Endothelial cell of hepatic sinusoid (primary cell): Measurements from ENCODE around the gene LRMDA.

ENCODE experiments used
- in situ Hi-C: cut with HindIII; loops from 2 replicates; pipeline ENCODE4 v1.10.0; 2017; ENCODE audit warnings: low sequenced_read_pairs

Gene LRMDA

GRCh38 chr10:75959209-75959608 lies 527.8 kb downstream of the LRMDA start:
- in situ Hi-C loops, result no loop called here

GRCh38 chr10:75959912-75960311 lies 528.5 kb downstream of the LRMDA start:
- in situ Hi-C loops, result no loop called here

GRCh38 chr10:75962395-75963061 lies 531.1 kb downstream of the LRMDA start:
- in situ Hi-C loops, result no loop called here

GRCh38 chr10:75967491-75967890 lies 536.1 kb downstream of the LRMDA start:
- in situ Hi-C loops, result no loop called here

GRCh38 chr10:75969031-75969430 lies 537.6 kb downstream of the LRMDA start:
- in situ Hi-C loops, result no loop called here

- in situ Hi-C loops, result no loop called here
Observed at GRCh38 chr10:75971402-75972211, 540.2 kb downstream of the LRMDA start.

- in situ Hi-C loops, result no loop called here
Observed at GRCh38 chr10:75972491-75973276, 541.3 kb downstream of the LRMDA start.

- in situ Hi-C loops, result no loop called here
Observed at GRCh38 chr10:75974080-75974479, 542.7 kb downstream of the LRMDA start.

- in situ Hi-C loops, result no loop called here
Observed at GRCh38 chr10:75976681-75977080, 545.3 kb downstream of the LRMDA start.

GRCh38 chr10:75977139-75977538 lies 545.7 kb downstream of the LRMDA start:
- in situ Hi-C loops, result no loop called here

- in situ Hi-C loops, result no loop called here
Observed at GRCh38 chr10:75978213-75978612, 546.8 kb downstream of the LRMDA start.

GRCh38 chr10:75980419-75981002 lies 549.1 kb downstream of the LRMDA start:
- in situ Hi-C loops, result no loop called here

- in situ Hi-C loops, result no loop called here
Observed at GRCh38 chr10:75982611-75983369, 551.4 kb downstream of the LRMDA start.

- in situ Hi-C loops, result no loop called here
Observed at GRCh38 chr10:75984067-75984466, 552.6 kb downstream of the LRMDA start.

- in situ Hi-C loops, result no loop called here
Observed at GRCh38 chr10:75987616-75988015, 556.2 kb downstream of the LRMDA start.

GRCh38 chr10:75994357-75995040 lies 563.1 kb downstream of the LRMDA start:
- in situ Hi-C loops, result no loop called here

GRCh38 chr10:75995041-75995430 lies 563.6 kb downstream of the LRMDA start:
- in situ Hi-C loops, result no loop called here

- in situ Hi-C loops, result no loop called here
Observed at GRCh38 chr10:75995720-75996119, 564.3 kb downstream of the LRMDA start.

GRCh38 chr10:75999001-75999400 lies 567.6 kb downstream of the LRMDA start:
- in situ Hi-C loops, result no loop called here
